ENCODE data around the gene TMEM164.

TMEM164 gene

DNA sequence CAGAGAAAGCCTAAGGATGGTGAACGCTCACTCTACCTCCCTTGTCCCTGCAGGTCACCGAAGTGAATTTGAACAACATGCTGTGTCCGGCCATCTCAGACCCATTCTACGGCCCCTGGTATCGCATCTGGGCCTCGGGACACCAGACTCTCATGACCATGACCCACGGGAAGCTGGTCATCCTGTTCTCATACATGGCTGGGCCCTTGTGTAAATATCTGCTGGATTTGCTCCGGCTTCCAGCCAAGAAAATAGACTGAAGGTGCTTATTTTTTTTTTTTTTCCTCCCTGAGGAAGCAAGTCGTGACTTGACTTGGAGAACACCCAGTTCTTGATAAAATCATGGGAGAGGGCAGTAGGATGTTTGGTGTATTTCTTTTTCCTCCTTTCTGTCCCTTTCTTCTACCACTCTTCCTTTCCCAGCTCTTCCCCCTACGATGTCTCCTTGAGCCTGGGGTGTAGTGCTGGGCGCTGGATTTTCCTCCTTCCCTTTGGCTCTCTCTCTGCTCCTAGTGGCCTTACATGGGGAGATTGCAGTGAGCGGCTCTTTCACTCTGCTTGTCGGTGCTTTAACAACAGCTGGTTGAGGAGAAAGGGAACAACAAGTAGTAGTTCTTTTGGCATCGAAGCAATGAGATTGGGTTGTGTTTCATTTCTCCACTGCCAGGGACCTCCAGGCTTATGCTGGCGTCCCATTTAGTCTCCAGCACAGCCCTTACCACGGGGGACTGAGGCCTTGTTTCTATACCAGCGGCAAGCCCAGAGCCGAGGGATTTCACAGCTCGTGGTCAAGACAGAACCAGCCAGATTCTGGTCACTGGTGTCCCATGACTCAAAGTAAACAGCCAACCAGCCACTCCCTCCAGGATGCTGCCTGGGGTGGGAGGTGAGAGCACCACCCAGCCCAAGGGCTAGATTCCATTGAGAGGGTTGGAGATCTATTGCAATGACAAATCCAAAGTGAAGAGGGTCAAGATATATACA, 170.6 kb downstream of the TMEM164 start:
- DNase-seq: no peak

DNA sequence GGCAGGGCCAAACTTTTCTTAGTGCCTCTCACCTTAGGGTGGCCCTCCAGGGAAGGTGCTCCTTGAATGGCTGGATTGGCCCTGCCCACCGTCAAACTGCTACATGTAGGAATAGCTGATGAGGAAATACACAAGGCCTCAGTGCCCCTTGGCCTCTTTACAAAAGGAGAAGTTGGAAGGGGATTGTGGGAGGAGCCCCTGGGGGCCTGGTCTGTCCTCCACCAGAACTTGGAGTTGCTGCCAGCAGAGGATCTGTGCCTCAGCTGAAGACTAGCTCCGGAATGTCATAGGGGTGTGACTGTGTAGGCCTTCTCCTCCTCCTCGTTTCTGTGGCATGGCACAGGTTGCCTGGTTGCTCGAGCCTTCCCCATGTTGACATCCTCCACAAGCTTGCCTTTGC, 172.2 kb downstream of the TMEM164 start:
- no peak for DNase-seq

DNA sequence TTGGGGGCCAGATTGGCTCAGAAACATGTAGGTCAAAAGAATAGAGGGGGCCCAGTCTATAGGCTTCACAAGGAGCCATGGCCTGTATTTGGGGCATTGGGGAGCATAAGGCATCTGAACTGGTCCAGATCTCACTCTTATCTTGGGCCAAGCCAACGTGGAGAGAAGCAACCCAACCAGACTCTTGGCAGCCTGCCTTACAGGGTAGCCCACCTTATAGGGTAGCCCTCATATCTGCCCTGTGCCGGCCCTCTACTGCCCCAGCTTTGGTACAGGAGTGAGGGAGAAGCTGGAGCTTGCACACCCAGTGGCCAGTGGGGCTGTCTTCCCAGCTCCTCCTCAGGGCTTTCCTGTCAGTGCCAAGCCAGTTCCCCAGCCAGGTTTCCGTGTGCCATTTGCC, 172.8 kb downstream of the TMEM164 start:
- DNase-seq: no peak

DNA sequence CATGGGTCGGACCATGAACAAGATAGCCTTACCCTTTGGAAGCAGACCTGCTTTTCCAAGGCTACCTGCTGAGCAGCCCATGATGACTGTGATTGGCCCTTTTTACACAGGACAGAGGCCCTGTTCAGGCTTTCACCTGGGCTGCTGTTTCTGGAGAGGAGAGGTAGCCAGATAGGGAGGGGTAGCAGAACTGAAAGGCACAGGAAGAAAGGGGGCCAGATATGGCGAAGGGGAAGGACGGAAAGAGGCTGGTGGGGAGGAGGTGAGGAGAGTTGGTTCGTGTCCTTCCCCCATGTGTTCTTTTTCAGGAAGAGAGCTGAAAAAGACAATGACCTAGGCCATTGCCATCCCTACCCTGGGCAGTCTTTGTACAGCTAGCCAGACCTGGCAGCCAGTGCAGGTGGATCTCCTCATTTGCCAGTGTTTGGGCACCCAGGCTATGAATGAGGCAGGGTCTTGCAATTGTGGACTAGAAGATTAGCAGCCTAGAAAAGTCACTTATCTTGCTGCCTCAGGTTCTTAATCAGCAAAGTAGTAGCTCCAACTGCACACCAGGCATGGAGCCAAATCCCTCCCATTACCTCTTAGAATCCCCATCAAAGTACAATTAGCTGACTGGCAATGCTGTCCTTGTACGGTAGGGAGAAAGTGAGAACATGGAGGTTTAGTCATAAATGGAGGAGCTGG, 175.4 kb downstream of the TMEM164 start:
- no peak for DNase-seq

DNA sequence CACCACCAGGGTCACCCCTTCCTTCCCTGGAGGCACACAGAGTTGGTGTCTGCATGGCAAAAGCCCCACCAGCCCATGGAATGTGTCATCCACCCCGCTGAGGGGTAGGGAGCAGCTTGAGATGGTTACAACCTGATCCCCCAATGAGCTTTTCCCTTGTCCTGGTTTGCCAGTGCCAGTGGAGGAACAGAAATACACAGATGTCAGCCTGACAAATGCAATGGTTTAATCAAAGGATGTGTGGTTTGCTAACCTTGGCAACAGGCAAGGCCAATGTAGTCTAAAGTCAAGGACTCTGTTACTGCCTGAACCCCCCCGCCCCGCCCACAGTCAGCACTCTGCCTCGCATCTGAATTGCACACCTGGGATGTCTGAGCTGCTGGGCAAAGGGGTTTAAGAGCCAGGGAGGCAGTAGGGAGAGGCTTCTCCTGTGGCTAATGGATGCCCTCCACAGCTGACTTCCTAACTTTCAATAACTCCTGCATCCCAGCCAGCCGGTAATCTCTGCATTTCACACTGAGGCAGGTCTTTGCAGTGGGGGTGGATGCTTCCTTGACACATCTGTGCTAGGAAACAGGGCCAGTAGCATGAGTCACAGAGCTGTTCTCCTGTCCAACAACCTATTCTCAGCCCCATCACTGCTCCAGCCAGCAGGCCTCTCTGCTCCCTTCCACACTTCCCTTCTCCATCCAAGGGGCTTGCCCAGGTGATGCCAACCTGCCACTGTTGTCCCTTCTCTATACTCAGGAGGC, 177.4 kb downstream of the TMEM164 start:
- no peak for DNase-seq

GRCh38 chrX:110180928-110181310, 178.0 kb downstream of the TMEM164 start:
- no peak for DNase-seq

DNA sequence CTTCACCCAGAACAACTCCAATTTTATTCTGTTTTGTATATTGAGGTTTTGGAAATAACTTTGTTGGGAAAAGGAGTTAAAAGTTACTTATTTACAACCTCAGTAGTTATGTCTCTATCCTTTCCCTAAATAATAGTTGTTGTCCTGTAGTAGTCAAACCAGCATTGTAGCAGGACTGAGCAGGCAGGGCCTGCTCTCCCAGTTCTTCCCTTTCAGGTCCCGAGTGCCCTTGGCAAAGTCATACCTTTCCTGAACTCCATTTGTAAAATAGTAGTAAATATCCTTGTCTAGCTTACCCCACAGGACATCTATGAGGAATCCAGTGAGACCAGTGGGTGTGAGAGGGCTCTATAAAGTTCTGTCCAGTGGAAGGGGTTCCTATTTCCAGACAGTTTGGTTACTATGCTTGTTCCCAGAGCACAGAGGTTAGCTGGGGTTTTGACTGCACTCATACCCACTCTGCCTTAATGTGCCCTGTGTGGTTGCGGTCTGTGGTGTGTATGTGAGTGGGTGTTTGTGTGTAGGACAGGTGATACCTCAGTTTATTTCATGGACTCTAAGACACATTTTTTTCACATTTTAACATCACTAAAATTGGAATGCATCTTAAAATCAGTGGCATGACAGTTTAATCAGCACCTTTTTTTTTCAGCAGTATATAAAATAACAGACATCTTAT, 178.7 kb downstream of the TMEM164 start:
- no peak for DNase-seq

GRCh38 chrX:110182362-110182761, 179.4 kb downstream of the TMEM164 start:
- peak; percentile 5 for DNase-seq

- DNase-seq: no peak
Observed at GRCh38 chrX:110182865-110183264, 180.0 kb downstream of the TMEM164 start.

DNA sequence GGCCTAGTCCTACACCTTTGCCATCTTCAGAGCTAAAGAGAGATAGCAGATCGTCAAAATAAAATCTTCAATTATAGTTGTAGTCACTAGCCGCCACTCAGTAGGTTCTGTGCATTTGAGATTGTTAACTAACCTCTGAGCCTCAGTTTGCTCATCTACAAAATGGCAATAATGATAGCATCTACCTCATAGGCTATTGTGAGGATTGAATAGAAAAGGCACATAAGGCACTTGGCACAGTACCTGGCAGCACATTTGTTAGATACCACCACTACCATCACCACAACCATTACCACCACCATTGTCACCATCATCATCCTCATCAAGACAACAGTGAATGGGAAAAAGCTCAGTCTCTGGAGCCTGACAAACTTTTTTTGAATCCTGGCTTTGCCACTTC, 180.4 kb downstream of the TMEM164 start:
- no peak for DNase-seq

DNA sequence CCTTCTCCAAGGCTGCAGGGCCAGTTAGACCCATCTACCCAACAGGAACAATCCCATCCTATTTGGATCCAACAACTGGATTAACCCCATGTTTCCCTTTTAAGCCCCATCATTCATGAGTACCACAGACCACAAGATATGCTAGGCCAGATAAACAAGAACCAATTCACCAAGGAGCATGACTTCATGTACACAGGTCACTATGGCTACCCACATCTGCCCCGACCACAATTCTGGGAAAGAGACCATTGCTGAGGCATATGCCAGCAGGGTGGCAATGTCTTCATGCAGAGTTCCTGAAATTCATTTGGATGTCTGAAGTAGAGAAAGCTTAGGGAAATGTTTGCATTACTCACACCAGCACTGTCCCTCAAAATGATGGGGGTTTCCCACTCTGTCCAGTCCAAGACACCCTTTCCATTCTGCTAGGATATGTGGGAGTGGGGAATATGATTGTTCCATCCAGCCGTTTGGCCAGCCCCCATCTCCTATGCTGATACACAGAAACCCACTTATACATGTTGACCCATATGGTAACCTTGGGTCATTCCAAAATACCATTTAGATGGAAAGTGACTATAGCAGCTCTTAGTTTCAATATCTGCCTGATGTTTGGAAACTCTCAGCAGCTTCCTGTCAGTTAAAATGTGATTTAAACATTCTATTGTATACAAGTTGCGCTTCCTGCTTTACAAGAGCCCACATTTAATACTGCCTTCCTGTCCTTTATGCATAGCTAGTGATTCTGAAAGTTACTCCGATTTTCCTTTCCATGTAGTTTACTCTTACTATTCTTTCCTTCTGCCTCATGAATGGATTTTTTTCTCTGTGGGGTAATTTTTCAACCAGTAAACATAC, 186.0 kb downstream of the TMEM164 start:
- no peak for DNase-seq

DNA sequence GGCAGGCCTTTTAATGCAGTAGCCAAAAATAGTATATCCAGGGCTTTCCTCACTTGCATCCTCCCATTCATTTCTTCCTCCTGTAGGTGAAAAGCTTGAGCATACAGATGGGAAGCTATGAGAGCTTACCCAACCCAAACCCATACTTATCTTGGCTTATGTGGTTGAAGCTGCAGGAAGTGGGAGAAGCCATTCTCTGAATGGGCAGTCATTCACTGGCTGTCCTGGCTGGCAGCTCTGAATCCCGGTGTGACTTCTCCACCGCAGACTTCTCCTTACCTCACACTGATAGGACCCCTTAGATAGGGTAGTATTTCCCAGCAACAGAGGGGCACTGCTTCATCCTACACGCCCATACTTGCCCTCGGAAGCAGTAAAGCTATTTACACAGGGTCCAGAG, 189.6 kb downstream of the TMEM164 start:
- no peak for DNase-seq

- no peak for DNase-seq
Observed at GRCh38 chrX:110194977-110195376, 192.1 kb downstream of the TMEM164 start.

- no peak for DNase-seq
Observed at GRCh38 chrX:110201799-110202198, 198.9 kb downstream of the TMEM164 start.

- DNase-seq: no peak
Observed at GRCh38 chrX:110204986-110205385, 202.1 kb downstream of the TMEM164 start.

DNA sequence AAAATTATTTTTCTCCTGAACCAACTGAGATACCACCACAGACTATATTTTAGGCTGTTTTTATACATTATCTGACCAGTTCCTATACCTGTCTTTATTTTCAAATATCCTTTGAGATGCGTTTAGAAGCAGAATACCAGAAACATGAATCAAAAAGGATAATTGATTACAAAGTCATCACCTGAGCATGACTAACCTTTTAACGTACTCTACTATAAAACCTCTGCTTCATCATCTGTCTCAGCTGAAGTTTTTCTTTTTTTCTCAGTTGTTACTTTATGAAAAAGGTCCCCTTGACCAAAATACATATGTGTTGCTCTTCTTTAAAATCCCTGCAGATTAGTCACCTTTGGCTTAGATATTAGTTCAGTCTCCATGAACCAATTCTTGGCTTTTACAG, 205.2 kb downstream of the TMEM164 start:
- no peak for DNase-seq

DNA sequence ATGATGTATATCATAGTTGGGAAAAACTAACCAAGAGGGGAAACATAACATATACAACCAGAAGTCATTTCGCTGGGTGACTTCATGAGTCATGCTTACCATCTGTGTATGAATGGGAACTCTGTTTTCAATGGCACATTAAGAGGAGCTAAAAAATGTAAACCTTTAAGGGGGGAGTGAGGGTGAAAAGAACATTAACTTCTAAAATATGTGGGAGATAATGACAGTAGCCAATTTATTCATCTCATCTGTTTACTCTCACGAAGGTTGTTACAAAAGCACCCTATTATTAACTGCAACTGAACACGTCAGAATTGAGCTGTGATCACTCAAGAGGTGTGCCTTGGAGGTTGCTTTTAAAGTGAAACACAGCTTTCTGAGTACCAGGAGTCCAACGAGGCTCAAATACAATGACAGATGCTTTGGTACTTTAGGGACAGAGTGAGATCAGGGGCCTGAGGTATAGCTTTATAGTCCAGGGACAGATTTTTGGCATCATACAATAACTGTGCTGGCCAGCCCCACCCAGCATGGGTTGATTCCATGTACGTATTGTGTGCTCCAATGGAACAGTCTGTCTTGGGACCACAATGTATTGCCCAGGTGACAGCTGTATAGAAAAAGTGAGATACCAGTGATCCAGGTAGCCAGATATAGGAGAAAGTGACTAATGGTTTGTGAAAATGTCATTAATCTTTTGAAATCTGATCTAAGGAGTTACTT, 207.7 kb downstream of the TMEM164 start:
- DNase-seq: no peak

DNA sequence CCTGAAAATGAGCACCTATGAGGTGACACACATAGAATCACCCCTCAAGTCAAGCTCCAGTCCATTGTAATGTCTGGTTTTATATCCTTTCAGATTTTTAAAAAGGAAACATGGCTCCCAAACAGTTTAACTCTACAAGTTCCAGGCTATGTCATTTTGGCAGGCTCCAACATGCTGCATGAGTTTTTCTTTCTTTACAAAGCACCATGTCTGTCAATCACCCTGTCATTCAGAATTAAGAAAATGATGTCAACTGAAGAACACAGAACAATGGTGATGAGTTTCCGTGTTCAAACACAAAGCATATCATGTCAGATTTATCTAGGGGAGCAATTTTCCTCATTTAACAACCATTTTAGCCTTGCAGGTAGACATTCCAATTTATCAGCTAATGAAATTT, 208.4 kb downstream of the TMEM164 start:
- DNase-seq: no peak

DNA sequence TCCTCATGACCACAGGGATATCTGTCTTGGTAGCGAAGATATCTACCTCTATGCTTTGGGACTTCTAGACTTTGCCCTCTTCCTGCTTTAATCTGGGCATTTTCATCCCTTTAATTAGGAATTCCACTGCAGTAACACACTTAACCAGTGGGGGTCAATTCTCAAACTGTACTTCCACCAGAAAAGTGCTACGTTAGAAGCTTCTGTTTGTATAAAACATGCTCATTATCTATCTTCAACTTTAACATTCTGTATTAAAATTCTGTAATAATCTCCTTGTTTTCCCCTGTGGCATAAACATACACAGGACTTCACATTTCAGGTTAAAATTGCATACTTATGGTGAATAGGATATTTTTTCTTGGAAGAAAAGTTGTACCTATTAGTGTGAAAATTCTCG, 209.4 kb downstream of the TMEM164 start:
- DNase-seq: no peak

DNA sequence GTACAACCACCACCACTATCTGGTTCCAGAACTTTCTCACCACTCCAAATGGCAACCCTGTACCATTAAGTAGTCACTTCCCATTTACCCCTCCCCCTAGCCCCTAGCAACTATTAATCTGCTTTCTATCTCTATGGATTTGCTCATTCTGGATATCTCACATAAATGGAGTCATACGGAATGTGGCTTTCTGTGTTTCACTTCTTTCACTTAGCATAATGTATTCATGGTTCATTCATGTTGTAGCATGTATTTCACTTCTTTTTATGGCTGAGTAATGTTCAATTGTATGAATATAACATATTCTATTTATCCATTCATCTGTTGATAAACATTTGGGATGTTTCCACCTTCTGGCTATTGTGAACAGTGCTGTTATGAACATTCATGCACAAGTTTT, 210.3 kb downstream of the TMEM164 start:
- no peak for DNase-seq

DNA sequence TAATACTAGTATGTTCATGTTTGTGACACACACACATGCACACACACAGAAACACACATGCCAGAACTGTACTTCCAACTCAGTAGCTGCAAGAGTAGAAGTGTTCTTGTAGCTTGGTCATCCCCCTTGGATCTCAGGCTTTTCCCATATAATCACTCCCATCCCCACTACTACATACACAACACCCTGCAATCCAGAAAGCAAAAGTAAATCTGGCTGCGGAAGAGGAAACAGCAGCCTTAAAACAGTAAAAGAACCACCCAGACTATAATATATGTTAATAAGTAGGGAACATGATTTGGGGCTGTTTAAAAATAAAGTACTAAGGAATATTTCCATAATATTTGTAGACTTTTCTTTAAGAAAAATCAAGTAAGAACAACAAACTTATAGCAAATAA, 211.8 kb downstream of the TMEM164 start:
- no peak for DNase-seq

Measured in activated CD4-positive, alpha-beta T cell treated with anti-CD3 and anti-CD28 coated beads for 48 hours (primary cell).